Naive thymus-derived CD4-positive, alpha-beta T cell (primary cell): Measurements from ENCODE around the gene SEMA3A. TPM values are rescaled to one million over a fixed set of nuclear protein-coding genes. Genes with fewer than 3 reads are reported as not detected.

Source experiments
- ATAC-seq: fragments of 150-1000 bp; cut with Tn5 transposase; 2 replicates; pipeline ENCODE4 v1.10.0; 2021; ENCODE audit warnings: mild to moderate bottlenecking, moderate library complexity
- CTCF ChIA-PET: fragments of 350-600 bp; sonication (Branson Sonifier 250); formaldehyde crosslinking; loops from one replicate; lab custom pipeline; 2021; ENCODE audit warnings: antibody characterized with exemption; lab: Charles Lee
- POLR2A ChIA-PET: fragments of 350-600 bp; sonication (Branson Sonifier 250); formaldehyde crosslinking; loops from one replicate; lab custom pipeline; 2021; ENCODE audit warnings: antibody characterized with exemption, inconsistent platforms; lab: Charles Lee
- DNase-seq, 9 donors: peaks; one replicate each; pipeline versions ENCODE4 v3.0.0 to v3.0.0-alpha.2; 2020 to 2022; ENCODE audit warnings: mixed read lengths in 1 of 9
- H3K27ac ChIP-seq: one replicate; pipeline ENCODE4 v1.7.0; 2013; ENCODE audit warnings: mild to moderate bottlenecking, low read depth, low read length, moderate library complexity
- H3K27me3 ChIP-seq, 2 donors: one replicate each; pipeline ENCODE4 v1.7.0; 2013; ENCODE audit warnings: low read length in 2 of 2, mild to moderate bottlenecking in 2 of 2, moderate library complexity in 2 of 2; ENCODE audit not compliant: control insufficient read depth in 2 of 2, insufficient read depth in 2 of 2
- H3K36me3 ChIP-seq, 3 experiments: 1 replicate in 2 of 3; 2 replicates in 1 of 3; pipeline ENCODE4 v1.7.0; 2013; ENCODE audit warnings: low read length in 3 of 3, mild to moderate bottlenecking in 3 of 3, moderate library complexity in 1 of 3; ENCODE audit not compliant: insufficient read depth in 3 of 3, control insufficient read depth in 2 of 3
- H3K4me1 ChIP-seq, 2 donors: one replicate each; pipeline ENCODE4 v1.7.0; 2013; ENCODE audit warnings: low read length in 2 of 2, mild to moderate bottlenecking in 2 of 2, moderate library complexity in 1 of 2; ENCODE audit not compliant: control insufficient read depth in 2 of 2, insufficient read depth in 2 of 2
- H3K4me3 ChIP-seq: 2 replicates; pipeline ENCODE4 v1.7.0; 2013; ENCODE audit warnings: mild to moderate bottlenecking, low read length
- H3K9me3 ChIP-seq, 3 experiments: 1 replicate in 2 of 3; 2 replicates in 1 of 3; pipeline ENCODE4 v1.7.0; 2013; ENCODE audit warnings: low read length in 3 of 3; ENCODE audit not compliant: control insufficient read depth in 2 of 3
- H3K27ac Mint-ChIP-seq, 9 donors: one replicate each; pipeline ENCODE4 v1.8.0; 2020 to 2022; ENCODE audit warnings: mixed read lengths in 9 of 9, mild to moderate bottlenecking in 8 of 9, moderate library complexity in 5 of 9, inconsistent platforms in 2 of 9
- H3K27me3 Mint-ChIP-seq, 5 donors: one replicate each; pipeline ENCODE4 v1.8.0; 2021 to 2022; ENCODE audit warnings: mixed read lengths in 5 of 5, mild to moderate bottlenecking in 1 of 5
- H3K36me3 Mint-ChIP-seq, 5 donors: one replicate each; pipeline ENCODE4 v1.8.0; 2020 to 2022; ENCODE audit warnings: mixed read lengths in 5 of 5, mild to moderate bottlenecking in 3 of 5, inconsistent platforms in 1 of 5
- H3K4me1 Mint-ChIP-seq, 7 donors: one replicate each; pipeline ENCODE4 v1.8.0; 2020 to 2022; ENCODE audit warnings: mixed read lengths in 7 of 7, mild to moderate bottlenecking in 3 of 7, inconsistent platforms in 1 of 7
- H3K4me3 Mint-ChIP-seq, 10 donors: one replicate each; pipeline ENCODE4 v1.8.0; 2020 to 2022; ENCODE audit warnings: mild to moderate bottlenecking in 10 of 10, mixed read lengths in 10 of 10, moderate library complexity in 6 of 10, inconsistent platforms in 2 of 10
- H3K9me3 Mint-ChIP-seq, 11 donors: one replicate each; pipeline ENCODE4 v1.8.0; 2020 to 2022; ENCODE audit warnings: mixed read lengths in 11 of 11, mild to moderate bottlenecking in 4 of 11, inconsistent platforms in 1 of 11, moderate library complexity in 1 of 11
- intact Hi-C, 2 donors: fragments of 100-400 bp; cut with micrococcal nuclease; formaldehyde crosslinking; loops; one replicate each; pipeline ENCODE4 v1.15.1; 2023
- polyA plus RNA-seq, 2 donors: library from polyadenylated mRNA; unstranded; fragments of 300-500 nt; fragmentation: Illumina TruSeq; gene quantifications; one replicate each; pipeline ENCODE4 v1.2.3, GENCODE V29; 2021
- total RNA-seq, 6 experiments: library from RNA in 5 of 6; stranded (reverse) in 5 of 6; gene quantifications; 1 replicate in 5 of 6; 2 replicates in 1 of 6; pipeline ENCODE4 v1.2.3 and lab custom pipeline; 2021 to 2026

SEMA3A gene
- total and polyA plus RNA-seq, 7 experiments from 2014 or later: 0.29 to 3.0 (median 1.3) TPM

DNA sequence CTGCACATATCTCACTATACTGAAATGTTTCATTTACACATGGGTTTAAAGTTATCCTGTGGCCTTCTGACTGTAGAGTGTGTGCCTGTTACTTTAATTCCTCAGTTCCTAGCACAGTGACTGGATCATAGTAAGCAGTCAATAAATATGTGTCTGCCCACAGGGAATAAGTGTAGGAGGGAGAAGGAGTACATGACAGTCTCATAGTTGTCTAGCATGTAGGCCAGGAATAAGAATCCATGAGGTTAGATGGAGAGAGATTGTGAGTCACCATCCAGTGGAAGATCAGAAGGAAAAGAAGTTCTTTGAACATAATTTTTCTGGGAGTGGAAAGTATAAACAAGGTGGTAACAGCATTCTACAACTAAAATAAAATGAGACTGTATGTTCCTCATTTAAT, 36.6 kb upstream of the SEMA3A start:
- Histone ChIP-seq H3K27ac (no peak overlapping the region), H3K27me3 (no peaks in the 10 kb centered on the region), H3K36me3 (no peaks in the 10 kb centered on the region), H3K4me1 (no peaks in the 10 kb centered on the region), H3K9me3 (no peaks in the 10 kb centered on the region), H3K4me3 (no peak overlapping the region)
- Mint-ChIP-seq H3K9me3 (no peaks in the 10 kb centered on the region), H3K36me3 (no peaks in the 10 kb centered on the region), H3K4me3 (no peak overlapping the region), H3K27ac (no peak overlapping the region), H3K27me3 (no peaks in the 10 kb centered on the region), H3K4me1 (peaks cover 0 to 6% (median 0%) of the 10 kb centered on the region in 7 donors)
- POLR2A ChIA-PET: no interaction called here
- no peak for DNase-seq
- ATAC-seq: no peak
- CTCF ChIA-PET: interaction anchor here (0.6 kb wide), 1 partner anchor 235 kb away, joined by 3 read pairs; no protein-coding TSS in a partner anchor
- intact Hi-C loops: no loop called here

DNA sequence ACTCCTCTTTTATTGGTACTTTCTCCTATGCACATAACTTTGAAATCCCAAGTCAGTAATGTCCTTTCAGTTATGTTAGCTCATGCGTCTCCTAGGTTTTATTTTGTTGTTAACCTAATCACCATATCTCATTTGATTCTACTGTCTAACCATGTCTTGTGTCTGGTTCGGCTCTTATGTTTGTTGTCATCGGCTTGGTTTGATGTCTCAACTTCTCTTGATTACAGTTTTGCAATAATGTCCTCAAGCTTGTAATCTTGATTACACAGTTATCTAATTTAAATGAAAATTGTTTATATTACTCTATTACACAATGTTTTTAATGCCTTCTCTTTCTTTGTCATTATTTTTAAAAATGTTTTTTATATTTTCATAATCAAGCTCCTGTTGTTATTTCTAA, 35.9 kb upstream of the SEMA3A start:
- Histone ChIP-seq H3K36me3 (no peaks in the 10 kb centered on the region), H3K27me3 (no peaks in the 10 kb centered on the region), H3K9me3 (no peaks in the 10 kb centered on the region), H3K4me1 (no peaks in the 10 kb centered on the region), H3K4me3 (no peak overlapping the region), H3K27ac (no peak overlapping the region)
- Mint-ChIP-seq H3K27me3 (no peaks in the 10 kb centered on the region), H3K27ac (no peak overlapping the region), H3K9me3 (no peaks in the 10 kb centered on the region), H3K4me1 (peaks cover 0 to 6% (median 0%) of the 10 kb centered on the region in 7 donors), H3K4me3 (no peak overlapping the region), H3K36me3 (no peaks in the 10 kb centered on the region)
- ChIA-PET CTCF (interaction anchor here (0.6 kb wide), 1 partner anchor 235 kb away, joined by 3 read pairs; no protein-coding TSS in a partner anchor), POLR2A (no interaction called here)
- intact Hi-C loops: no loop called here
- ATAC-seq (no peak), DNase-seq (no peak)

DNA sequence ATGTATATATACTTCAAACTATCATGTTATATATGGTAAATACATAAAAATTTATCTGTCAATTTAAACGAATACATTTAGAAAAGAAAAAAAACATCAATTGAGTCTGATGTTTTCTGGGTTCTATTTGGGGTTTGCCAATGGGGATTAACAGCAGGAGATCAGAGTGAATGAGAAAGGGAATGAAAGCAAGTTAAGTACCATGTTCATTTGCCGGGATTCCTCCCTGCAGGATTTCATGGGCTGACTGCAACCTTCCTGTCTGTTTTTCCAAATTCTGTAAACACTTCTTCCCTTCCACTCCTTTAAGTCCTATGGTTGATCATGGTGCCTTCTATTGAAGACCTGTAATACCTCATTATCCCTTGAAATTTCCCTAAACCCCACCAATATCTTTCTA, 33.9 kb upstream of the SEMA3A start:
- H3K27me3 Mint-ChIP-seq: no peaks in the 10 kb centered on the region
- Histone ChIP-seq H3K4me1 (no peaks in the 10 kb centered on the region), H3K27me3 (no peaks in the 10 kb centered on the region), H3K4me3 (no peak overlapping the region), H3K36me3 (no peaks in the 10 kb centered on the region), H3K9me3 (no peaks in the 10 kb centered on the region), H3K27ac (no peak overlapping the region)
- H3K4me1 Mint-ChIP-seq: peaks cover 0 to 6% (median 0%) of the 10 kb centered on the region in 7 donors
- CTCF ChIA-PET: no interaction called here
- H3K4me3 Mint-ChIP-seq: no peak overlapping the region
- DNase-seq (no peak), ATAC-seq (no peak)
- POLR2A ChIA-PET: no interaction called here
- intact Hi-C loops: no loop called here
- H3K27ac Mint-ChIP-seq: no peak overlapping the region
- no peaks in the 10 kb centered on the region for H3K36me3 Mint-ChIP-seq
- no peaks in the 10 kb centered on the region for H3K9me3 Mint-ChIP-seq

DNA sequence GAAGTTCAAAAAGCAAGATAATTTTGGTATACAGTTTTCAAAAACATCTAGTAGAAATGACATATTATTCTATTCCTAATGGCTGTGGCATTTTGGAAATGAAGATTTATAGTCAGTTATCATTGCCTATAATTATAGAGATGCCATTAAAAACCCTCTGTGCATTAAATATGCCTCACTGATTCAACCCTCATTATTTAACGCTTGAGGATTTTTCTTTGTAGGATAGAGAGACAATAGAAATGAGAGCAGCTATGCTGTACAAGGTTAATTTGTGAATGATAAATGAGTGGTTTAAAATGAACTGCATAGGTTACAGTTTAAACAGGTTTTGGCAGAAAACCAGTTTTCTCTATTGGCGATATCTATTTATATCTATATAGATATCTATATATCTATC, 32.2 kb upstream of the SEMA3A start:
- CTCF ChIA-PET: no interaction called here
- H3K36me3 Mint-ChIP-seq: no peaks in the 10 kb centered on the region
- H3K4me3 Mint-ChIP-seq: no peak overlapping the region
- no peaks in the 10 kb centered on the region for H3K9me3 ChIP-seq
- H3K27me3 ChIP-seq: no peaks in the 10 kb centered on the region
- no peak overlapping the region for H3K27ac Mint-ChIP-seq
- H3K9me3 Mint-ChIP-seq: no peaks in the 10 kb centered on the region
- H3K4me1 Mint-ChIP-seq: no peaks in the 10 kb centered on the region
- POLR2A ChIA-PET: no interaction called here
- no peaks in the 10 kb centered on the region for H3K4me1 ChIP-seq
- no peak overlapping the region for H3K27ac ChIP-seq
- no peaks in the 10 kb centered on the region for H3K36me3 ChIP-seq
- H3K4me3 ChIP-seq: no peak overlapping the region
- DNase-seq (no peak), ATAC-seq (no peak)
- H3K27me3 Mint-ChIP-seq: no peaks in the 10 kb centered on the region
- intact Hi-C loops: no loop called here

GRCh38 chr7:84224505-84224904, 29.9 kb upstream of the SEMA3A start:
- intact Hi-C loops: loop anchor here in 1 of 2 donors (5.0 kb wide), 1 partner anchor 73 kb away; no protein-coding TSS in a partner anchor
- Mint-ChIP-seq H3K4me3 (no peak overlapping the region), H3K36me3 (no peaks in the 10 kb centered on the region), H3K27ac (no peak overlapping the region), H3K4me1 (peaks cover 0 to 6% (median 0%) of the 10 kb centered on the region in 7 donors), H3K9me3 (peaks cover 0 to 2% (median 0%) of the 10 kb centered on the region in 11 donors), H3K27me3 (no peaks in the 10 kb centered on the region)
- Histone ChIP-seq H3K4me3 (no peak overlapping the region), H3K27ac (no peak overlapping the region), H3K36me3 (no peaks in the 10 kb centered on the region), H3K4me1 (no peaks in the 10 kb centered on the region), H3K27me3 (no peaks in the 10 kb centered on the region), H3K9me3 (no peaks in the 10 kb centered on the region)
- DNase-seq (no peak), ATAC-seq (no peak)
- ChIA-PET POLR2A (no interaction called here), CTCF (no interaction called here)

GRCh38 chr7:84219310-84219709, 24.7 kb upstream of the SEMA3A start:
- Histone ChIP-seq H3K27ac (no peak overlapping the region), H3K4me1 (no peaks in the 10 kb centered on the region), H3K27me3 (no peaks in the 10 kb centered on the region), H3K9me3 (no peaks in the 10 kb centered on the region), H3K36me3 (no peaks in the 10 kb centered on the region), H3K4me3 (no peak overlapping the region)
- intact Hi-C loops: no loop called here
- DNase-seq (no peak), ATAC-seq (no peak)
- ChIA-PET CTCF (no interaction called here), POLR2A (no interaction called here)
- Mint-ChIP-seq H3K4me1 (peaks cover 0 to 6% (median 0%) of the 10 kb centered on the region in 7 donors), H3K9me3 (peaks cover 0 to 5% (median 0%) of the 10 kb centered on the region in 11 donors), H3K36me3 (no peaks in the 10 kb centered on the region), H3K4me3 (no peak overlapping the region), H3K27me3 (peaks cover 0 to 5% (median 0%) of the 10 kb centered on the region in 5 donors), H3K27ac (no peak overlapping the region)

DNA sequence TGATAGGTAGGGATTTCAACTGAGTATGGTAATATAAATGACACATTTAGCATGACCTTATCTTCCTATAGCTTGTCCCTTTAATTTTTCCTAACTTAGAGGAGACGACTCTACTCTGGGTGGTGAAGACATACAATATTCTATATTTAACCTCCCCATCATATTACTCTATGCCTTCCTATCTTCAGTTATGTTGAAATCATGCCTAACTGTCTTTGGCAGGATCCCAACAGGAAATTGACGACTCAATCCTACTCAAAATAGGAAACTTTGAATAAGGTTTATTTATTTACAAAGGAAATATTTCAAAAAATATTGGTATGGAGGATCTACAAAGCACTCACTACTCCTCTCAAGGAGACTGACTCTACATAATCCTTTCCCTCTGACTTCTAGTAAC, 24.1 kb upstream of the SEMA3A start:
- DNase-seq: no peak
- CTCF ChIA-PET: no interaction called here

More for the DNA sequence above, 24.1 kb upstream of the SEMA3A start:
- Mint-ChIP-seq H3K27me3 (peaks cover 0 to 5% (median 0%) of the 10 kb centered on the region in 5 donors), H3K4me3 (no peak overlapping the region), H3K36me3 (no peaks in the 10 kb centered on the region), H3K27ac (no peak overlapping the region), H3K9me3 (peaks cover 0 to 5% (median 0%) of the 10 kb centered on the region in 11 donors), H3K4me1 (peaks cover 0 to 6% (median 0%) of the 10 kb centered on the region in 7 donors)
- Histone ChIP-seq H3K4me3 (no peak overlapping the region), H3K4me1 (no peaks in the 10 kb centered on the region), H3K27me3 (no peaks in the 10 kb centered on the region), H3K27ac (no peak overlapping the region), H3K36me3 (no peaks in the 10 kb centered on the region), H3K9me3 (no peaks in the 10 kb centered on the region)
- ATAC-seq: no peak
- POLR2A ChIA-PET: no interaction called here
- intact Hi-C loops: no loop called here
